Upper lobe of left lung (tissue), 6 donors: ENCODE data around the gene PVALB. TPM values are rescaled to one million over a fixed set of nuclear protein-coding genes. Genes with fewer than 3 reads are reported as not detected.
"Not testable (repeated sequence)": the region's sequence is repeated elsewhere in the genome, so short reads cannot be mapped to it uniquely, and the experiment has no call there.

Experiments
- ATAC-seq, 2 donors: fragments of 200-7000 bp; cut with Tn5 transposase; one replicate each; pipeline ENCODE4 v1.9.1; 2022; ENCODE audit warnings: mild to moderate bottlenecking in 2 of 2, moderate library complexity in 2 of 2; ENCODE audit not compliant: low FRiP score in 2 of 2
- DNase-seq, 2 donors: peaks; one replicate each; pipeline ENCODE4 v3.0.0-alpha.2; 2019 to 2020
- H3K27ac ChIP-seq, 4 donors: fragments of 200-600 bp; sonication (generic); one replicate each; pipeline ENCODE4 v1.5.1; 2016 to 2019
- H3K27me3 ChIP-seq, 4 donors: fragments of 200-600 bp; sonication (generic); one replicate each; pipeline ENCODE4 v1.5.1; 2017 to 2019
- H3K36me3 ChIP-seq, 4 donors: fragments of 200-600 bp; sonication (generic); one replicate each; pipeline ENCODE4 v1.5.1; 2016 to 2019
- H3K4me1 ChIP-seq, 4 donors: fragments of 200-600 bp; sonication (generic); one replicate each; pipeline ENCODE4 v1.5.1; 2018 to 2019
- H3K4me3 ChIP-seq, 4 donors: fragments of 200-600 bp; sonication (generic); one replicate each; pipeline ENCODE4 v1.5.1; 2017 to 2019; ENCODE audit warnings: mild to moderate bottlenecking in 2 of 4, moderate library complexity in 1 of 4
- H3K9me3 ChIP-seq, 4 donors: fragments of 200-600 bp; sonication (generic); one replicate each; pipeline ENCODE4 v1.5.1; 2018 to 2019
- EP300 ChIP-seq, 4 donors: sonication (generic); formaldehyde crosslinking; IDR thresholded peaks; one replicate each; pipeline ENCODE4 v1.5.1; 2017; ENCODE audit warnings: antibody characterized with exemption in 4 of 4, control low read depth in 2 of 4
- POLR2A ChIP-seq, 4 donors: fragments of 450-650 bp; IDR thresholded peaks; one replicate each; pipeline ENCODE4 v1.5.1; 2016 to 2017; ENCODE audit warnings: antibody characterized with exemption in 4 of 4, mild to moderate bottlenecking in 2 of 4
- POLR2AphosphoS5 ChIP-seq, 2 donors: sonication (generic); formaldehyde crosslinking; IDR thresholded peaks; one replicate each; pipeline ENCODE4 v1.5.1; 2017; ENCODE audit warnings: antibody characterized with exemption in 2 of 2
- WGBS, 2 donors: methylation state at CpG; one replicate each; pipeline ENCODE4 v1.1.5; 2017 to 2018; 5-methylcytosine and 5-hydroxymethylcytosine counted together
- total RNA-seq, 6 donors: library from RNA; depleted of rRNA in 4 of 6; stranded (reverse); fragments of >200 nt in 4 of 6; gene quantifications; one replicate each; pipeline versions ENCODE4 v1.1.0 to v1.2.1, GENCODE V29; 2016 to 2021
- TF ChIP-seq, protein P1 (sequence below), 6 experiments: fragments of 450-650 bp in 4 of 6; fragments of 200-600 bp in 2 of 6; sonication (generic) in 2 of 6; IDR thresholded peaks; one replicate each; pipeline ENCODE4 v1.5.1; 2016 to 2019; ENCODE audit warnings: antibody characterized with exemption in 6 of 6
- donor health status: DM: no; HTN: no; CAD: no; lungs with moderate emphysema.
- donor health status: DM: no; HTN: yes; CAD: no; lungs with severe emphysema.

The PVALB gene
- total RNA-seq, 6 donors from 2014 or later, result 1.5 to 3.3 (median 1.8) TPM; not detected in 3

DNA sequence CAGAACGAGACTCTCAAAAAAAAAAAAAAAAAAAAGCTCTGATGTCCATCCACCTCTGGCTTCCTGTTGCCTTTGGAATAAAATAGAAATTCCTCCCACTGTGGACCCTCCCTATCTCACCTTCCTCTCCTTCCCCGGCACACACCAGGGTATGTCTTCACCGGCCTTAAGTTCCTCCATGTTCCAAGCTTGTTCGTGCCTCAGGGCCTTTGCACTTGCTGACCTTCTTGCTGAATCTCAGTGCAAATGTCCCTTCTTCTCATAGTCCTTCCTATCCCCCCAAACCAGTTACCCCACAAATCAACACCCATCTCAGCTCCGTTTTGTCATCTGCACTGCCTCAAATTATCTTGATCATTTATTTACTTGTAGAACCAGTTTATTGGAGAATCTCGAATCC, 61.5 kb downstream of the PVALB start:
- 84 to 86% methylated on average over 6 of the region's 6 CpGs for WGBS, 2 donors
- H3K27me3 ChIP-seq, result no peaks in the 10 kb centered on the region

DNA sequence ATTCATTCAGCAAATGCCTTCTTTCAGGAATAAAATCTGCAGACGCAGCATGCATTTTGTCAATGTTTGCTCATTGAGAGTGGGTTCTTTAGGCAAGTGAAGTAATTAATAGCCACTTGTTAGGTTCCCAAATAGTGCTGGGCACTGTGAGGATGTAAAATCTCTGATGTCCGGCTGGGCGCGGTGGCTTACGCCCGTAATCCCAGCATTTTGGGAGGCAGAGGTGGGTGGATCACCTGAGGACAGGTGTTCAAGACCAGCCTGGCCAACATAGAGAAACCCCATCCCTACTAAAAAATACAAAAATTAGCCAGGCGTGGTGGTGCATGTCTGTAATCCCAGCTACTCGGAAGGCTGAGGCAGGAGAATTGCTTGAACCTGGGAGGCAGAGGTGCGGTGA, 62.0 kb downstream of the PVALB start:
- H3K4me3 ChIP-seq, H3K4me1 ChIP-seq, H3K36me3 ChIP-seq, ATAC-seq, H3K9me3 ChIP-seq, H3K27ac ChIP-seq, H3K27me3 ChIP-seq: not testable (repeated sequence)
- 84 to 87% methylated on average over 9 of the region's 9 CpGs for WGBS, 2 donors
- peak in 1 of 2 donors; percentile 6 for DNase-seq

More for the DNA sequence above, 61.5 kb downstream of the PVALB start:
- Histone ChIP-seq H3K36me3 (no peaks in the 10 kb centered on the region), H3K4me1 (peaks cover 0 to 7% (median 0%) of the 10 kb centered on the region in 4 donors), H3K4me3 (no peak overlapping the region), H3K27ac (no peak overlapping the region), H3K9me3 (no peaks in the 10 kb centered on the region)
- DNase-seq (no peak), ATAC-seq (no peak)
- TF ChIP-seq EP300 (IDR thresholded peaks at IDR 0.05) (no peak), POLR2A (IDR thresholded peaks at IDR 0.05) (no peak), POLR2AphosphoS5 (IDR thresholded peaks at IDR 0.05) (no peak)
- TF ChIP-seq, protein P1, sequence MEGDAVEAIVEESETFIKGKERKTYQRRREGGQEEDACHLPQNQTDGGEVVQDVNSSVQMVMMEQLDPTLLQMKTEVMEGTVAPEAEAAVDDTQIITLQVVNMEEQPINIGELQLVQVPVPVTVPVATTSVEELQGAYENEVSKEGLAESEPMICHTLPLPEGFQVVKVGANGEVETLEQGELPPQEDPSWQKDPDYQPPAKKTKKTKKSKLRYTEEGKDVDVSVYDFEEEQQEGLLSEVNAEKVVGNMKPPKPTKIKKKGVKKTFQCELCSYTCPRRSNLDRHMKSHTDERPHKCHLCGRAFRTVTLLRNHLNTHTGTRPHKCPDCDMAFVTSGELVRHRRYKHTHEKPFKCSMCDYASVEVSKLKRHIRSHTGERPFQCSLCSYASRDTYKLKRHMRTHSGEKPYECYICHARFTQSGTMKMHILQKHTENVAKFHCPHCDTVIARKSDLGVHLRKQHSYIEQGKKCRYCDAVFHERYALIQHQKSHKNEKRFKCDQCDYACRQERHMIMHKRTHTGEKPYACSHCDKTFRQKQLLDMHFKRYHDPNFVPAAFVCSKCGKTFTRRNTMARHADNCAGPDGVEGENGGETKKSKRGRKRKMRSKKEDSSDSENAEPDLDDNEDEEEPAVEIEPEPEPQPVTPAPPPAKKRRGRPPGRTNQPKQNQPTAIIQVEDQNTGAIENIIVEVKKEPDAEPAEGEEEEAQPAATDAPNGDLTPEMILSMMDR (IDR thresholded peaks at IDR 0.05), result no peak

DNA sequence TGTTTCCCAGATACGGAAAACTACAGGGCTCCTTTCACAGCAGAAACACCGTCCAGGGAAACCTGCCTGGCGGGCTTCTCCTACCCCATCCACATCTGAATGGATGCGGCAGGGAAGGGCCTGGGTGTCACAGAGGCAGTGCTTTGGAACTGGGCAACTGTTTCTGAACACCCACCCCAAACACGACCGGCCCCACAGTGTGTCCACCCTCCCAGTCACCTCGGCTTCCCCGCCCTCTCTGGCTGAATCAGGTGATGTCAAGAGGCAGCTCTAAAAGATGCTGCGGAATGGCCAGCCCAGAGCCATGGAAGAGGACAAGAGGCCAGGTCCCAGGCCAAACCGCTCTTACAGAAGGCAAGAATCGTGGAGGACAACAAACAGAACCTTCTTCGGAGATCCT, 62.9 kb downstream of the PVALB start:
- H3K36me3 ChIP-seq, result no peaks in the 10 kb centered on the region
- no peak for TF ChIP-seq EP300 (IDR thresholded peaks at IDR 0.05)
- TF ChIP-seq, protein P1 (IDR thresholded peaks at IDR 0.05), result no peak
- no peak for TF ChIP-seq POLR2A (IDR thresholded peaks at IDR 0.05)
- TF ChIP-seq POLR2AphosphoS5 (IDR thresholded peaks at IDR 0.05), result no peak
- peaks cover 0 to 7% (median 0%) of the 10 kb centered on the region in 4 donors for H3K4me1 ChIP-seq
- no peak for ATAC-seq
- no peaks in the 10 kb centered on the region for H3K27me3 ChIP-seq
- H3K4me3 ChIP-seq, result no peak overlapping the region
- no peak overlapping the region for H3K27ac ChIP-seq
- peak in 1 of 2 donors; percentile 5 for DNase-seq
- WGBS, 2 donors, result 76 to 79% methylated on average over 9 to 12 of the region's 12 CpGs
- no peaks in the 10 kb centered on the region for H3K9me3 ChIP-seq

DNA sequence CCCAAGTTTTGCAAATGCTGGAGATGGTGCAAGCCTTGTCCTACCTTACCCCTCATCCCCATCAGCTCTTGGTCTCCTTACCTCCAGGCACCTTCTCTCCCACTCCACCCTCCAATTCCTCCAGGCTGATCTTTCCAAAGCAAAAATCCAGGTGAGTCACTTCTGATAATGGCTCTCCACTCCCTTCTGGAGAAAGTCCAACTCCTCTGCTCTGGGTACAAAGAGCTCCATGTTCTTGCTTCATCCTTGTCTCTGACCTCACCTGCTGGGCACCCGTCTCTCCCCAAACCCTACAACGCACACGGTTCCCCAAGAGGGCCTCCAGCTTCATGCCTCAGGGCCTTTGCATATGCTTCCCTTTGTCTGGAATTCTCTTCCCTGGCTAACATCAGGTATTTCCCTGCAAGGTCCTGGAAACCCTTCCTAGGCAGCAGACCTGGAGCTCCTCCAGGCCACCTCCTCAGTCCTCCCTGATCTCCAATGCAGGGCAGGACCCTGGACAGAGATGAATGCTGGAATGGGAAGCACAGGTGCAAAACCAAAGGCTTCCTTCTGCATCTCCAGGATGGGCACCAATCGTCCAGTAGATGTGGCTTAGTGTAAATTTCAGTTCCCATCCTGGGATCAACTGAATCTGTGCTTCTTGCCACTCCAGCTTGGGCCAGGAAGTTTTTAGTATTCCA, 63.6 kb downstream of the PVALB start:
- WGBS, 2 donors, result 50 to 51% methylated on average over 4 of the region's 4 CpGs

More for the DNA sequence above, 63.6 kb downstream of the PVALB start:
- Histone ChIP-seq H3K4me1 (peaks cover 0 to 7% (median 0%) of the 10 kb centered on the region in 4 donors), H3K4me3 (no peak overlapping the region), H3K27ac (no peak overlapping the region), H3K36me3 (no peaks in the 10 kb centered on the region), H3K9me3 (no peaks in the 10 kb centered on the region), H3K27me3 (no peaks in the 10 kb centered on the region)
- peak in 1 of 2 donors; percentile 20 for DNase-seq
- TF ChIP-seq, protein P1 (IDR thresholded peaks at IDR 0.05), result no peak
- TF ChIP-seq EP300 (IDR thresholded peaks at IDR 0.05) (no peak), POLR2A (IDR thresholded peaks at IDR 0.05) (no peak), POLR2AphosphoS5 (IDR thresholded peaks at IDR 0.05) (no peak)
- ATAC-seq, result no peak

Other genes with a start within 250 kb of the PVALB start
- gene CACNG2, start 113.3 kb downstream of the PVALB start, total RNA-seq, result not detected
- gene IFT27, start 40.9 kb downstream of the PVALB start, total RNA-seq, result 10 to 100 TPM; 12.6 to 43.0 (median 27.4) TPM
- gene NCF4, start 44.0 kb upstream of the PVALB start, total RNA-seq, result 10 to 100 TPM; 28.2 to 72.5 (median 54.3) TPM
- 10 to 100 TPM in 5 of 6 donors, 1 to 10 TPM in 1; 8.2 to 43.0 (median 24.2) TPM for gene CSF2RB, start 96.6 kb upstream of the PVALB start, total RNA-seq
- 10 to 100 TPM; 43.0 to 78.1 (median 70.2) TPM for gene TST, start 202.4 kb upstream of the PVALB start, total RNA-seq
- 100 to 1,000 TPM in 5 of 6 donors, 10 to 100 TPM in 1; 80.8 to 183 (median 135) TPM for gene MPST, start 202.7 kb upstream of the PVALB start, total RNA-seq
- gene KCTD17, start 234.7 kb upstream of the PVALB start, total RNA-seq, result 10 to 100 TPM in 5 of 6 donors, 1 to 10 TPM in 1; 9.0 to 30.4 (median 23.2) TPM